ENCODE data around the gene ENO4. TPM values are rescaled to one million over a fixed set of nuclear protein-coding genes. Genes with fewer than 3 reads are reported as not detected.

The ENO4 gene
- total RNA-seq, 1 experiment from 2014 or later: 0.12 TPM

GRCh38 chr10:116868198-116868676 is 18.9 kb downstream of the ENO4 start:
- Mint-ChIP-seq H3K4me1 (ENCODE audit: low read depth, unreplicated experiment) (no peaks in the 10 kb centered on the region), H3K9me3 (ENCODE audit: low read depth, unreplicated experiment) (peaks cover 2% of the 10 kb centered on the region), H3K27ac (ENCODE audit: unreplicated experiment) (no peak overlapping the region), H3K4me3 (ENCODE audit: low read depth, unreplicated experiment) (no peak overlapping the region), H3K27me3 (ENCODE audit: unreplicated experiment) (no peaks in the 10 kb centered on the region), H3K36me3 (ENCODE audit: insufficient read depth, unreplicated experiment) (no peaks in the 10 kb centered on the region)
- TF ChIP-seq CTCF (IDR thresholded peaks at IDR 0.05; ENCODE audit: unreplicated experiment): no peak
- no peak for DNase-seq
- CTCF ChIA-PET: no interaction called here
- BruUV-seq (replicated peaks): no TSS peak
- intact Hi-C loops (cut with micrococcal nuclease; ENCODE audit: unreplicated experiment): no loop called here

- no TSS peak for BruUV-seq (replicated peaks)
- intact Hi-C loops (cut with micrococcal nuclease; ENCODE audit: unreplicated experiment): no loop called here
Measured at GRCh38 chr10:116868722-116869121, 19.4 kb downstream of the ENO4 start.

DNA sequence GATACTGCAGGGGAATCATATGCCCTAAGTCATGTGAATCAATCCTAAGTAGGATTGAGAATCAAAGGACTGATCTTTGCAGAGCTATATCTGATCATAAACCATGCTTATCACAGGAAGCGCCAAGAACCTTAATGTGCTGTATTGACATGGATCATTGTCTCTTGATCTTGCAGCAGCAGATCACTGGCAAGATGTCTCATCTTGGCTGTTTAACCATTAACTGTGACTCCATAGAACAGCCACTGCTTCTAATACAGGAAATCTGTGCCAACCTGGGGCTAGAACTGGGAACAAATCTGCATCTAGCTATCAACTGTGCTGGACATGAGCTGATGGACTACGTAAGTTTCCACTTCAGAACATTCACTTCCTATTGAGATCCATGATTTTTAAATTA is 21.6 kb downstream of the ENO4 start:
- DNase-seq: no peak
- intact Hi-C loops (cut with micrococcal nuclease; ENCODE audit: unreplicated experiment): no loop called here
- H3K27me3 Mint-ChIP-seq (ENCODE audit: unreplicated experiment): no peaks in the 10 kb centered on the region
- TF ChIP-seq CTCF (IDR thresholded peaks at IDR 0.05; ENCODE audit: unreplicated experiment): no peak
- H3K27ac Mint-ChIP-seq (ENCODE audit: unreplicated experiment): no peak overlapping the region
- CTCF ChIA-PET: no interaction called here
- no peaks in the 10 kb centered on the region for H3K4me1 Mint-ChIP-seq (ENCODE audit: low read depth, unreplicated experiment)
- no peak overlapping the region for H3K4me3 Mint-ChIP-seq (ENCODE audit: low read depth, unreplicated experiment)
- BruUV-seq (replicated peaks): no TSS peak
- H3K36me3 Mint-ChIP-seq (ENCODE audit: insufficient read depth, unreplicated experiment): no peaks in the 10 kb centered on the region
- peaks cover 2% of the 10 kb centered on the region for H3K9me3 Mint-ChIP-seq (ENCODE audit: low read depth, unreplicated experiment)

More at GRCh38 chr10:116868722-116869121, 19.4 kb downstream of the ENO4 start:
- H3K27me3 Mint-ChIP-seq (ENCODE audit: unreplicated experiment): no peaks in the 10 kb centered on the region
- H3K27ac Mint-ChIP-seq (ENCODE audit: unreplicated experiment): no peak overlapping the region
- no peaks in the 10 kb centered on the region for H3K36me3 Mint-ChIP-seq (ENCODE audit: insufficient read depth, unreplicated experiment)
- peaks cover 2% of the 10 kb centered on the region for H3K9me3 Mint-ChIP-seq (ENCODE audit: low read depth, unreplicated experiment)
- no peaks in the 10 kb centered on the region for H3K4me1 Mint-ChIP-seq (ENCODE audit: low read depth, unreplicated experiment)
- DNase-seq: no peak
- H3K4me3 Mint-ChIP-seq (ENCODE audit: low read depth, unreplicated experiment): no peak overlapping the region
- no peak for TF ChIP-seq CTCF (IDR thresholded peaks at IDR 0.05; ENCODE audit: unreplicated experiment)
- CTCF ChIA-PET: no interaction called here

- no peak overlapping the region for H3K27ac Mint-ChIP-seq (ENCODE audit: unreplicated experiment)
- H3K4me3 Mint-ChIP-seq (ENCODE audit: low read depth, unreplicated experiment): no peak overlapping the region
- no peaks in the 10 kb centered on the region for H3K4me1 Mint-ChIP-seq (ENCODE audit: low read depth, unreplicated experiment)
- CTCF ChIA-PET: no interaction called here
- no peaks in the 10 kb centered on the region for H3K27me3 Mint-ChIP-seq (ENCODE audit: unreplicated experiment)
- no peaks in the 10 kb centered on the region for H3K36me3 Mint-ChIP-seq (ENCODE audit: insufficient read depth, unreplicated experiment)
- BruUV-seq (replicated peaks): no TSS peak
- no peak for DNase-seq
- peaks cover 2% of the 10 kb centered on the region for H3K9me3 Mint-ChIP-seq (ENCODE audit: low read depth, unreplicated experiment)
- intact Hi-C loops (cut with micrococcal nuclease; ENCODE audit: unreplicated experiment): no loop called here
- no peak for TF ChIP-seq CTCF (IDR thresholded peaks at IDR 0.05; ENCODE audit: unreplicated experiment)
Measured at GRCh38 chr10:116873134-116873533, 23.8 kb downstream of the ENO4 start.

Measured in Calu3 (cell line).